Activated CD4-positive, CD25-positive, alpha-beta regulatory T cell (primary cell): ENCODE results near the gene PROM1.
A peak's percentile ranks its signal among the peaks of the same experiment; 100 is the strongest.

Experiments
- DNase-seq, 4 experiments: peaks; one replicate each; lab custom pipeline; 2025; lab: John Stamatoyannopoulos, UW

The PROM1 gene

DNA sequence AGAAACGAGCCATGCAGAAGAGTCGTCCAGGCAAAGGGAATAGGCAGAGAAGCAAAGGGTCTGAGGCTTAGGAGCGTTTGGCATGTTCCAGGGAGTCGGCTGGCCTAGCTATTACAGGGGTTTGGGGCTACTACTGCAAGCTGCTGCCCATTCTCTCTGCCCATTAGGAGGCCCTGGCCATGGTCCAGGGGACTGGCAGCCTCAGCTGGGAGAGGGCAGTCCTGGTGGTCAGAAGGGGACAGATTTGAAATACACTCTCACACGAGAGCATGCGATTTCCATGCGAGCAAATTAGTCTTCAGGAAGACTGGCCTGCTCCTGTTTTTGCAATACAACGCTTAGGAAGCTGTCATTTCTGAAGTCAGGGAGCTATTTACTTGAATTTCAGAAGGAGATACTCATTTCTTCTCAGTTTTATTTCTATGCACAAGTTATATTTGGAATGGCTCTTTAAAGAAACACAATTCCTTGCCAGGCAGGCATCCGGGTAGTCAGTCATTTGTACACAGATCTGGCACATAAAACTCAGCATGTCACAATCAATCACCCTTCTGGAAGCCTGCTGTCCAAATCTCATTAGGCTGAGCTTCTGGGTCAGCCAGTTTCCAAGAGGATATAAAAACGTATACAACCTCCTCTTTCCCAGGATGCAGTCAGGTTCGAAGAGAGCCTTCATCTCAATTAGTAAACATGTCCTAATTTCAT is 27.0 kb downstream of the PROM1 start:
- no peak for DNase-seq

DNA sequence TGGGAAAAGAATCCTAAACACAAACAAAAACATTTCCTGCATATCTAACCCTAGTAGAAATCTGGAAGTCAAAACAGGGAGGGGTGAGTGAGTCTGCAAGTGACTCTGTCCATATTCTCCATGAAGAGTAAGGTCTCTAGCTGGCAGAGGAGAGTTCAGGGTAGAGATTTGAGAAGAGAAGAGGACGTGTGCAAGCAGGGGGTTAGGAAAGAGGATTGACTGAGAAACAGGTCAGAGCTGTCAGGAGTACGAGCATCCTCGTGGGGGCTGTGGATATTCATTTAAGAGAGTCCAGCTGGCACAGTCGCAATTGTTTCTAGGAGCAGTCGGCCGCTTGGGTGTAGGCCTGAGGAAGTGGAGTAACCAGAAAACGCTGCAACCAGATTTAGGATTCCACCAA is 27.9 kb downstream of the PROM1 start:
- DNase-seq: no peak

DNA sequence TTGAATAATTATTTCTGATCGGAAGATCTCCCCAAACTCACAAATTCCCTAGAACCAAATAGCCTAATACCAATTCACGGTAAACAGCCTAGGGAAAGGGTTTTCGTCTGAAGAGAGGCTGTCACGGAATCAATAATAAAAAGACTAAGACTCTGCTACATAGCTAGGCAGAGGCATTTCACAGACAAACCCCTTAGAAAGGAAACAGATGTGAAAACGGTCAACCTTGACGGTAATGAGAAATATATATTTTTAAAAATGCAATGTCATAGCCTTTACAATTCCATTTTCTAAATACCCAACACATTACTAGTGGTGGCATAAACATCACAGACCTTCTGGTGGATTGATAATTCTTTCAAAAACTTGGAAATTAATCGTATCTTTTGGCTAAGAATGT is 28.4 kb downstream of the PROM1 start:
- no peak for DNase-seq

DNA sequence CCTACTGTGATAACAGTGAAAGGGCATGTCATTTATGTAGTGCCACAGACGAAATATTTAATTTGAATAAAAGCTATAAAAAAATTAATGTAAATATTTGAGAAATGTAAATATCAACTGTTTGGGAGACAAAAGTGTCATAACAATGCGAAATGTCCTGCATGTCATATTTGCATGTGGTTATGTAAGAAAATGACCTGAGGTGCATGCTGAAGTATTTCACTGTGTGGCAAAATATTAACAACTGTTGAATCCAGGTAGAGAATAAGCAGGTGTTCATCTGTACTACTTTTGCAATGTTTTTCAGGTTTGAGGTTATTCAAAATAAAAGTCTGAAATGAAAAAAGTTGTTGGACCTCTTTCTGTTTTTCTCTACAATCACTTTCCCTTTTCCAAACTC is 30.9 kb downstream of the PROM1 start:
- DNase-seq: no peak

DNA sequence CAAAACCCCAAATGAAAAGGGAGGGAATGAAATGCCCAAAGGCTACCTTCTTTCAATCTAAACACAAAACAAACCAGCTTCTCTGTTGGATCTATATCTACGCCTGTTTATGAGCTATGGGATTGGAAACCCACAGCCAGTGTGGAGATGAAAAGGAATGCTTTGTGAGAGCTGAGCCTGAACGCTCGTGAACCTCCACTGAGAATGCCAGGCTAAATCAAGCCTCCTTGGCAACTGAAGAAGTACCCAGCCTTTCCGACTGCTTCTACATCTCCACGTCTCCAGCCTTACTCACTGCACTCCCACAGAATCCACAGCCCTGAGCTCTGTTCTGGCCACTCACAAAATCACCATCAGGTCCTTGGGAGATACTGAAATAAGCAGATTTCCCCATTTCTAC is 31.8 kb downstream of the PROM1 start:
- no peak for DNase-seq

DNA sequence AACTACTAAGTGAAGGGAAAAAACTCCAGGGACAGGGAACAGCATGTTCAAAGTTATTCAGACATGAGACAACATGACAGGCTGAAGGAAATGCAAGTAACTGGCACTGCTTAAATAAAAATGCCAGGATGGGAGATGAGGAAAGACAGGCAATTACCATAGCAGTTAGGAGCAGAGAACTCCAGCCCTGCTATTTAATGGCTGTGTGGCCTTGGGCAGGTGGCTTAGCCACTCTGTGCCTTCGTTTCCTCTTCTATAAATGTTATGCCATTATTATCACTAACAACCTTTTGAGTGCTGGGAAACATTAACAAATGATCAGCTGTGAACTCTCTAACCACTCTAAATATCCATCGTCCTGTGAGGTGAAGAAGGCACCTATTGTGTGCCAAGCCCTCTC is 32.7 kb downstream of the PROM1 start:
- DNase-seq: no peak

DNA sequence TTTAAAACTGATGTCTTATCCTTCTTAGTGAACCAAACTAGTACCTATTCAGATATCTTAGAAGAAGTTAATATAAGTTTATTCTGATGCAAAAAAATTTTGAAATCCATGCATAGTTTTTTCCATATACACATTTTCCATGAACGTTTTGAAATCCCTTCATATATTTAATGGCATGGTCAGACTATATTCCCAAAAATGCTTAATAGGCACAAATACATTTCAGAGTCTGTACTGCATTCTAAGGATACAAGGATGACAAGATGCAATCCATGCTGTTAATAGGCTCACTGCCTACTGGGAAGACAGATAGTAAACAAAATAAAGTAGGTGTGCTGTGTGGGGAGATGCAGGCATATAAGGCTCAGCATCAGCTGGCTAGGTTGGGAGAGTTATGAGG is 33.2 kb downstream of the PROM1 start:
- no peak for DNase-seq

DNA sequence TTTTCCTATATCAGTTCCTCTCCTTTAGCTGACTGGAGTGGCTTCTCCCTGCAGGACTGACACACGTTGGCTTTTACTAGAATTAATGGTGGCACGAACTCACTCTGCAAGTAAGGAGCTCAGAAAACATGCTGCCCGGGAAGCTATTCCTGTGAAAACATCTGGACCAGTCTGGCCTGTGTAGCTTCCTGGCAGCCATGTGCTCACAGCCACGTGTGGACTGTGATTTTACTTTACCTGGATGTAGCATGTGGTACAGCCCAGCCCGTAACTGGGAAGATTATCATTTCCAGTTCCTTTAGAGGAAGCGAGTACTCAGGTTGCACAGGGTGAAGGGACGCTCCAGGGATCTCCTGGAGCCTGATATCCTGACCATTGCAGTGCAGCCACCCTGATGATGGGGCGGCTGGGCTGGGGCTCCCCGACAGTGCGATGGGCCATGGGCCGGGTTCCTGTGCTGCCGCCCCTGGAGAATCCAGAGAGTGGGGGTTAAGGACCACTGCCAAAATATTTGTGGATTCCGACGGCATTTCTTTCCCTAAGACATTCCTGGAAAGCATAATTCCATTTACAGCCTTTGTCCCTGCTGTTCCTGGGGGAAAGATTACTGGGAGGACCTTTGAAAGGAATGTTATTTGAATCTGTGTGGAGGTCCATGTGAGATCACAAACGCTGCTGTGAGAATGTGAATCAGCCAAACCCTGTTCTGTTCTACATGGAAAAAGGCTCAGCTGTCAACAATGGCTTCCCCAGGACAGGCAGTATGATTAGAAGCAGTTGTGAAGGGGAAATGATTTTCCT is 35.0 kb downstream of the PROM1 start:
- DNase-seq: no peak

DNA sequence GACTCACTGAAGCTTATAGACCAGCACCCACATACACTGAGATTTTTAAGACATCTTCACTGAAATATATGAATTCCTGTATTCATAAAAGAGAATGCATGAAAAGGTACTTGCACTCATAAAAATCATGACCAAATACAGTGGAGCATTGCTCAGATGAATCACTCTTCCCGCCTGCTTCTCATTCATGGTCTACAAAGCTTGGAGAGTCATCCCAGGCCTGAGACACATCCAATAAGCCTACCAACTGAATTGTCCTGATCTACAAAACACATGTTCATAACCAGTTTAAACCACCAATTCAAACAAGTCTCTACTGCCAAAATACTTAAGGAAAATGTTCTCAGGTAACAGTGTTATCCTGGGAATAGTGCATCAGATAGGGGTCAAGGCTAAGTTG is 38.1 kb downstream of the PROM1 start:
- no peak for DNase-seq

DNA sequence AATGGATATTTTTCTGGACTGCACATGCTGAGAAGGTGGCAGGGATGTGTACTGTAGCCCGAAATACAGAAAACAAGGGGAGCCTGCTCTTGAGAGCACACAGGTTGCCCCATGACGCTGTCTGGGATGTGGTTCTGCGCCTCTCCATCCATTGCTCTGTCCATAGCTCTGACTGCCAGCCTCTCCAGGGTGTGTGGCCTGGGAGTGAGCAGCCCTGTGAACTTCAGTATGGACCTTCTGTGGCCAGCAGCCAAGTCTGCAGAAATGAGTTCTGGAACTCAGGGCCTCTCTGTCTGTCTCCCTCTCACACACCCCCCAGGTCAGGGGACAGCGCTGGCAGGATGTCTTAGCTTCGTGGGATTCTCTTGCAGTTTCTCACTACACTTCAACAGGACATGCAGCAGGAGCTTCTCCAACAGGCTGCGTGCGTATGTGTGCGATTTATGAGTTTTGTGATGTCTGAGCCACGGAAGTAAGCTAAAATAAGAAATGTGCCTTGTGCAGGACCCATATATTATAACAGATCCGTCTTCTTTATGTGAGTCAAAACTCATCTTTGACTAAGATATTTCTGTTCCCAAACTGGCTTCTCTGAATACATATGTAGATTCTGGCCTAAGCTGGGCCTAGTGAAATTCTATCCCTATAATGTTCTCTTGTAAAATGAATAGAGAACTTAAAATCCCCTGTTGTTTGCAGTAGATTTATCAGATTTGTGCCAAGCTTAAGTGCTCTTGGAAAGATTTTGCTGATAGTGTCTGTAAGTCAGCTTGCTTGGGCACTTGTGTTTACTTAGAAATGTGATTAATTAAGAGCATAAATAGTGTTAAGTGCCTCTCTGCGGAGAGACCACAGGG is 40.0 kb downstream of the PROM1 start:
- DNase-seq: no peak

DNA sequence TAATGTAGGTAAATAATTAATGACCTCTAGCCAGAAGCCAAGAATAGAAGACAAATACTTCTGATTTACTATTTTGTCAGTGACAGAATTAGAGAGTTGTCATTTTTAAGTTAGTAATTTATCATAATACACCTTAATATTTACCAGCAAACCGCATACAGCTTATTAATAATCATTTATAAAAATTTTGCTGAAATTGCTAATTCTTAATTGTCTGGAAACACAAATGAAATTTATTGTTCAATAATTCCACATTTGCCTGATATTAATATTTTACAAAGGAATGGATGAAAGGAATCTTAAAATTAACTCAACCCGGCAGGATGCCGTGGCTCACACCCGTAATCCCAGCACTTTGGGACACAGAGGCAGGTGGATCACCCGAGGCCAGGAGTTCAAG is 44.7 kb downstream of the PROM1 start:
- DNase-seq: no peak

DNA sequence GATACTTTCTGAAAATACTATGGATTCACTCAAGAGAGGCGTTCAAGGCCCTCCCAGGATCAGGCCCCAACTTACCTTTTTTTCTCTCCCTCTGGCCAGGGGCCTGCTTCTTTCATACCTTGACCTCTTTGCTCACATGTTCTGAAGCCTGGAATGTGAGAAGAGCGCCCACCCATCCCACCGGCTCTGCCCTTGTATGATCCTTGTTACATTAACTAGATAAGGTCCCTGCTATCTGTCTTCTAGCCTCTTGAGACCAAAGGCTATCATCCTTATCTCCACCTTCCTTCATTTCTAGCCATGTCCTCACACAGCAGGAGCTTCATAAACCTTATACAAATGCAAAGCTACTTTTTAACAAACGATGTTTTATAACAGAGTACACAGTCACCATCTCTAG is 45.9 kb downstream of the PROM1 start:
- no peak for DNase-seq

DNA sequence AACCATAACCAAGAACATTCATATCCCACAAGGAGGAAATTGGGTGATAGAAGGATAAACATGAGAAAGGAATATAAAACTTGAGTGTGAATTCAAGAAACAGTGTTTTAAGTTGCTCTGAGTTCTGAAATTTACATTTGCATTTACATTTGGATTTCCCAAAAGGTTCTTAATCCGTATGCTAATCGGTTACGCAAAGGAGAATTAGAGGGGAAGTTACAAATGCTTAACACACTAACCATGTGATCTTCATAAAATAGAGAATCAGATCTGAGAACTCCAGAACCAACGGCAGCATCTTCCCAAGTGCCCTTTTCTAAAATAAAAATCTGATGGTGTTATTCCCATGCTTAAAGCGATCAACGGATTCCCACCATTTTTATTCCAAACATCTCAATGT is 48.0 kb downstream of the PROM1 start:
- DNase-seq: no peak

DNA sequence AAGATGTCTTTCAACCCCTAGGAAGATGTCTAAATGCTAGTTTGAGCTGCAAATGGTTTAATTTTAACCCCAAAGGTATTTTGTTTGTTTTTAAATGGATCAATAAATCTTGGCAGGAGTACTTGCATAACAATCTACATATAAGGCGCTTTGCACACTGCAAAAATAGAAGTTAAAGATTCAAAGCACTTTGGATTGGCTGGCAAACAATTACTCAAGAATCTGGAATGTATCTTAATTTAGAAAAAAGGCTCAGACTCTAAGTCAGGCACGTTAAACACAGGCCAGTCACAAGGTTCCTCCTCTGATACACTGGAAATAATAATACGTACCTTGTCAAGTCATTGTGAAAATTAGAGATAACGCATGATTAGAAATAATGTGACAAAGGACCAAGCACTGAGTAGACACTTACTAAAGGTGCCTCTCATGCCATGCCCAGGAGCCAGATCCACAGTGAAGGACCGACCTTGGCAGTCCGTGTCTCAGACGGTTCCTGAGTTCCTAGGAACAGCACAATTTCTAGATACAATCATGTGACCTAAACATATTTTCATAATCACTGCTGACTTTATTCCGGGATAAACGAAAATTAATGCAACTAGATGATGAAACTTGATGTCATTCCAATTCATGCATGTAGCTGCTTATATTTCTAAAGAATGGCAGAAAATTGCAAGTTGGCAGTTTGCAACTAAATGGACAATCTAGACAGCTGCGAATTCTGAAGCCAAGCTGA is 49.6 kb downstream of the PROM1 start:
- no peak for DNase-seq

DNA sequence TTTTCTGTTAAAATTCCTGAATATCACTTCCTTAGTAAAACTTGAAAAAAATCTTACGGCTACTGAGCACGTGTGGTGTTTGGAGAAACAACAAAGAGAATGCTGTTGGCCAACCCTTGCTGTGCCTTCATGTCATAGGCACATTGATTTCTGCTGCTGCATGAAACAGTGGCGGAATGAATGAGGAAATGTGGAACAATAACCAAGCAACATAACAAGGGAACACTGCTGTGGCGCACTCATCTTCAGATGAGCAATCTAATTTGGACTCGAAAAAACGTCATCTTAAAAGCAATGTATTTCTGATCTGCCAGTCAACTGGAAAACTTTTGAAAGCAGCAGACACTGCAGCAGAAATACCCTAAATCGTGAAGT is 51.4 kb downstream of the PROM1 start:
- DNase-seq: no peak

DNA sequence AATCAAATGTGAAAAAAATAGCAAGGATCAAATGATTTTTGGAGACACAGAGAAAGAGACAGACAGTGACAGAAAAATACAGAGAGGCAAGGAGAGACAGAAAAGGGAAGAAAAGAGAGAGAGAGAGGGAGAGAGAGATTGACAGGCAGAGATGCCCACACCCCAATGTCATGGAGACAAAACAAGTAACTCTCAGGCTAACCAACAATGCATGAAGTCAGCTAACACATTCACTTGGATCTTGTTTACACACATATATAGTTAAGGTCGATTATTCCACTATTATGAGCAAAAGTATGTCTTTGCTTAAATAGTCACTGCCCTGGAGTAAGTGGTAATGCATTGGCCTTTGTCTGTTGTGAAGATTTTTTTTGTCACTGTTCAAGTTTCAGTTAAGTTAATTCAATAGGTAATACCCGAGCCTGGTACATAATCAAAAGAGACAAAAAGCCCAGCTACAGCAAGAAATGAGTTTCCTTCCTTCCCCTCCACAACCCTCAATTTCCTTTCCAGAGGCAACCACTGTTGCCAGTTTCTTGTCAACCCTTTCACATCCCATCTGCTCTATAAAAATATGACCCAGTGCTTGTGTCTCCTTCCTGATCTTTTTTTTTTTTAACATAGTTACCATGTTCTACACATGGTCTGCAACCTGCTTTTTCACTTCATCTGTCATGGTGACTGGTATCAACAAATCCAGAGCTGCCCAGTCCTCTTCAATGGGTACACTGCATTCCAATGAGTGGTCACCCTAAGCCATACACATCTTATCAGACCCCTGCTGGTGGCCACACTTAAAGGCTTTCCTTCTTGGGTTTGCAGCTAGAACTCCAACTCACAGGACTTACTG is 52.1 kb downstream of the PROM1 start:
- no peak for DNase-seq

DNA sequence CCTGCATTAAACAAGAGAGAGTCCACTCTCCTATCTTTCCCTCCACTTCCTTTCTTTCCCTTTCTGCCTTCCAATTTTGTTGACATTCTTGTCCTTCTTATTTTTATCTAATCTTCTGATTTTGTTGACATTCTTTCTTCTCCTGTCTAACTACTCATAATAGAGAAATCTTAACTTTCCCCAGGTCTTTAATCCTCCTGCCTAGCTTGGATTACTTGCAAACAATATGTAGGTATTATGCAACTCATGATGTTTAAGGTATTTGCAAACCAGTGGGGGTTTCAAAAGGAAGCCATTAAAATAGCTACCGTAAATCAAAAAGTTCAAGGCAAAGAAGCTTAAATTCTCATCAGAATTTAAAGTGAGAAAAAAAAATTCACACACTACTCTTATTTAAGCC is 53.9 kb downstream of the PROM1 start:
- no peak for DNase-seq

DNA sequence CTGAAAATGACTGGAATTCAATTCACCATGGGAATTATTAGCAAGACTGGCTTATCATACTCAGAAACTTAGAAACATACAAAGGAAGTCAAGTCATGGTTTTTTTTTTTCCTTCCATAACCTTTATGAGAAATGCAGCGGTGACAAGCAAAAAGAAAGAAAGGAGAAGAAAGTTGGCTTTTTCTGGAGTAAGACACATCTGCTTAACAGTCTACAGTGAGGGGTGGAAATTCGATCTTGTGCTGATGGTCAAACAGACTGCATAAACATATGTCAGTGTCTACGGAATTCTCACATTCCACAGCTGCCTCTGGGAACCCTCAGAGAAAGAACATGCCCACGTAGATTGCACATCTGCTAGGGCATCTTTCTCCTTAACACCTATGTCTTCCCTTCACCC is 54.6 kb downstream of the PROM1 start:
- DNase-seq: no peak

DNA sequence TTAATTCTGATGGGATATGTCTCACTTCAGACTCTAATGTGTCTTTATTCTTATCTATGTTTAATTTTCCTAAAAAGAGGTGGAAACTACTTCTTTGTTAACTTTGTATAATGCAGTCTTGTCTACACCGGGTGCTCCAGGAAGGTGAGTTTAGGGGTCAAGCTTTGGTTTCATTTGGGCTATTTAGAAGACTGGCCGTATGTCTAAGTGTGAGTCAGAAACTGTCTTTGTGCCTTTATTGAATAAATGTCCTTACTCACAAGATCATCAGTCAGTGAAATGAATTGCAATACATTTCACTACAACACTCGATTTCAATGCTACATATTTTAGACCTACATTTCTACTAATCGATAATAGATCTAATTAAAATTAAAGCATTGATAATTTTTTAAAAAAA is 56.2 kb downstream of the PROM1 start:
- DNase-seq: no peak

DNA sequence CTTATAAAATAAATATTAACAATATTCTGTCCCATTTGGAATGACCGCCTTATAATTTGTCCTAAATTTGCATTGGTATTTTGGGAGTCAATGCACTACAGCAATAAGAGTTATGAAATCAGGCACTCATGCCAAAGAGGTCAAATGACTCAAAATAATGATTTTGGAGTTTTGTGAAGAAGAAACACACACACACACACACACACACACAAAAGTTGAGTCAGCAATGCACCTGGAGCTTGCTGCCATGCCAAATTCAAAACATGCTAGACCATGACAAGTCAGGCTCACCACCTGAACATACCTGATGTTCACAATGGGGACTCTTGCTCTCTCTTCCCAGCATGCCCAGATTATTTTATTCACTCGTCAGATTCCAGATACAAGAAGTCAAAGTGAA is 56.7 kb downstream of the PROM1 start:
- no peak for DNase-seq

DNA sequence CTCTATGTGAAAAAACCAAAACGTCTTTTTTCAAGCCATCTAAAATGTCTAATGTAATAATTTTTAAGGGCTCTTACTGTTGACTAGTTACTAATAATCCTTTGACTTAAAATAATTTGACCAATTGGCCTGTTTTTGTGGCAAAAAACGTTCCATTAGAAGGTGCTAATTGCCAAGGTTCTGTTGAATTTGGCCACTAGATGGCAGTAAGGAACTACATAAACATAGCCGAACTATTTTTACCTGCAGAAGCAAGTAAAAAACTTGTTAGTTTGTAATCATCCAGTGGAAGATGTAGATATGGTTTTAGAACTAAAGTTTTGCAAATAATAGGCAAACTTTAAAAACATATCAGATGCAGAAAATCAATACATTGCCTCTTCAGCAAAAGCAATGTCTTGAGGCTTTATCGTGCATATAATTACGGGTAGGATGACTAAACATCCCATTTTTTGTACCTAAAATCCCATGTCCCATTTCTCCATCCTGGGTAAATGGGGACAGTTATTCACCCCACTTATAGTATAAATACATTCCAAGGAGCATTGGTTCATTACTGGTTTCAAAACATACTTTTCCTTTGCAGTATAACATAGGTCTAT is 57.6 kb downstream of the PROM1 start:
- DNase-seq: peak in 1 of 4 experiments; percentile 1
